SHP77 (cell line): ENCODE results near the gene DHCR24.

Experiments used
- DNase-seq, 2 experiments: peaks; one replicate each; lab custom pipeline; 2025; lab: John Stamatoyannopoulos, UW

Gene DHCR24

DNA sequence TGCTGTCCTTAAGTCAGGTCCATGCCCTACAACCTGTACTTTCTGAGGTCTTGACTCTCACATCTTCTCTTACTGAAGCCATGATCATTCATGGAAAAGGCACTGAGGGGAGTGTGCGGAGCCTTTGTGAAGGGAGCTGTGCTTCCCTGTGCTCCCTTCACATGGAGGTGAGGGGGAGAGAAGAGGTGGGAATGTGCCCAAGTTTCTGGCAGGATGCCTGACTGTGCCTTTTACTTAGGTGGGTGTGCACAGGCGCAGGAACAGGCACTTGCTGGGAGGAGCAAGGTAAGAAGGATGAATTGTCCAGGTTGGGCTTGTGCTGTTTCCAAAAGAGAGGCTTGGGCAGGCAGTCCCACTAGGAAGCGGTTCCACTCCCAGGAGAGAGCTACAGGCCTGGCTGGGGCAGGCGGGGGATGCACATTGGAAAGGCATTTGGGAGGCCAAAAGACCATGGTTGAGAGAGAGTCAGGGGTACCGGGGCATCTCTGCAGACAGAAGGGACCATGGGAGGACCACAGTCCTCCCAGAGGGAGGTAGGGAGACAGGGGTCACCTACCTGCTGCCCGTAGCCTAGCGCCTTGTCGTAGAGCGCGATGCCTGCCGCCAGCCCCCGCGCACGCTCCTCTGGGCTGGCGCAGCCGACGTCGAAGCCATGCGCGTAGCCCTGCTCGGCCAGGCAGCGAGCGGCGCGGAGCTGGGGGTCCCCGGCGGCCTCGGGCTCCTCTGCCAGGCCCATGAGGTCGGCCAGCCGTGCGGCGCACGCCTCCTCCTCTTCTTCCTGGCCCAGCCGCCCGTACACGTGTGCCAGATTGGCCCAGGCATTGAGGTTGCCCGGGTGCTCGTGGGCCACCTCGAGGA is 86.7 kb downstream of the DHCR24 start:
- DNase-seq: no peak
